Measurements from ENCODE around the gene GSTK1.

GRCh38 chr7:143299840-143300239, 36.6 kb downstream of the GSTK1 start:
- TF ChIP-seq CTCF (IDR thresholded peaks at IDR 0.05) = peak; percentile 41 to 70 (median 62)
- TF ChIP-seq POLR2A (IDR thresholded peaks at IDR 0.05) = no peak
